ENCODE measurements around the gene CX3CL1.
"Not testable (repeated sequence)": the region's sequence is repeated elsewhere in the genome, so short reads cannot be mapped to it uniquely, and the experiment has no call there.

The CX3CL1 gene

GRCh38 chr16:57382535-57383275 is 10.4 kb downstream of the CX3CL1 start:
- no peak for DNase-seq (ENCODE audit: low read depth)

- no peak for DNase-seq (ENCODE audit: low read depth)
These were observed 11.3 kb downstream of the CX3CL1 start for GRCh38 chr16:57383276-57384247.

- DNase-seq (ENCODE audit: low read depth) = no peak
These were observed 12.2 kb downstream of the CX3CL1 start for GRCh38 chr16:57384248-57385070.

- DNase-seq (ENCODE audit: low read depth) = no peak
These were observed 12.8 kb downstream of the CX3CL1 start for GRCh38 chr16:57385083-57385482.

- peak; percentile 52 for DNase-seq (ENCODE audit: low read depth)
These were observed 14.2 kb downstream of the CX3CL1 start for GRCh38 chr16:57386381-57386951.

GRCh38 chr16:57387598-57388354 is 15.5 kb downstream of the CX3CL1 start:
- no peak for DNase-seq (ENCODE audit: low read depth)

GRCh38 chr16:57388359-57389086 is 16.2 kb downstream of the CX3CL1 start:
- DNase-seq (ENCODE audit: low read depth) = no peak

- no peak for DNase-seq (ENCODE audit: low read depth)
These were observed 16.8 kb downstream of the CX3CL1 start for GRCh38 chr16:57389087-57389468.

GRCh38 chr16:57390636-57391295 is 18.5 kb downstream of the CX3CL1 start:
- DNase-seq (ENCODE audit: low read depth) = no peak

- no peak for DNase-seq (ENCODE audit: low read depth)
These were observed 19.0 kb downstream of the CX3CL1 start for GRCh38 chr16:57391300-57391699.

GRCh38 chr16:57391708-57392107 is 19.4 kb downstream of the CX3CL1 start:
- DNase-seq (ENCODE audit: low read depth) = no peak

GRCh38 chr16:57392694-57393093 is 20.4 kb downstream of the CX3CL1 start:
- no peak for DNase-seq (ENCODE audit: low read depth)

GRCh38 chr16:57394444-57394843 is 22.2 kb downstream of the CX3CL1 start:
- DNase-seq (ENCODE audit: low read depth) = no peak

- no peak for DNase-seq (ENCODE audit: low read depth)
These were observed 22.7 kb downstream of the CX3CL1 start for GRCh38 chr16:57395026-57395425.

GRCh38 chr16:57396786-57397185 is 24.5 kb downstream of the CX3CL1 start:
- no peak for DNase-seq (ENCODE audit: low read depth)

- DNase-seq (ENCODE audit: low read depth) = not testable (repeated sequence)
These were observed 25.2 kb downstream of the CX3CL1 start for GRCh38 chr16:57397493-57397892.

- no peak for DNase-seq (ENCODE audit: low read depth)
These were observed 29.8 kb downstream of the CX3CL1 start for GRCh38 chr16:57401943-57402640.

GRCh38 chr16:57403965-57404817 is 31.9 kb downstream of the CX3CL1 start, which contains the start of gene CCL17:
Gene CCL17, plus strand, starts transcription at chr16:57404767. Its CDS starts 9,166 bp downstream, at chr16:57413933.
- no peak for DNase-seq (ENCODE audit: low read depth)

Measured in fibroblast of gingiva (primary cell).